SHP77 treated with DMSO at 0.1 percent for 48 hours (cell line): Measurements from ENCODE around the gene CENATAC.
"Not testable (repeated sequence)": the region's sequence is repeated elsewhere in the genome, so short reads cannot be mapped to it uniquely, and the experiment has no call there.

Source experiments
- DNase-seq: peaks from one replicate; lab custom pipeline; 2025; lab: John Stamatoyannopoulos, UW

The CENATAC gene

GRCh38 chr11:118997627-118998387 is at the start of gene CENATAC:
CENATAC (plus strand) TSS chr11:118998138; CDS start chr11:118998198, 60 bp downstream.
- DNase-seq = peak; percentile 73

GRCh38 chr11:118953265-118953664 is 44.7 kb upstream of the CENATAC start:
- no peak for DNase-seq

GRCh38 chr11:118953976-118954375 is 44.0 kb upstream of the CENATAC start:
- not testable (repeated sequence) for DNase-seq

- peak; percentile 27 for DNase-seq
Measured at GRCh38 chr11:118956094-118956846, 41.7 kb upstream of the CENATAC start, which contains the start of gene UPK2. UPK2 (plus strand) TSS chr11:118956298; CDS start chr11:118956351, 53 bp downstream.

GRCh38 chr11:118956847-118957469 is 41.0 kb upstream of the CENATAC start:
- no peak for DNase-seq

- DNase-seq = no peak
Measured at GRCh38 chr11:118957549-118957948, 40.4 kb upstream of the CENATAC start.

GRCh38 chr11:118957968-118958367 is 40.0 kb upstream of the CENATAC start:
- no peak for DNase-seq

- no peak for DNase-seq
Measured at GRCh38 chr11:118958577-118958976, 39.4 kb upstream of the CENATAC start.

GRCh38 chr11:118961189-118961588 is 36.7 kb upstream of the CENATAC start:
- no peak for DNase-seq

- no peak for DNase-seq
Measured at GRCh38 chr11:118961591-118961990, 36.3 kb upstream of the CENATAC start.

- DNase-seq = not testable (repeated sequence)
Measured at GRCh38 chr11:118969508-118969907, 28.4 kb upstream of the CENATAC start.

GRCh38 chr11:118971646-118972045 is 26.3 kb upstream of the CENATAC start, which contains the start of gene FOXR1:
FOXR1 (plus strand) TSS chr11:118971761; CDS start chr11:118971932, 171 bp downstream.
- DNase-seq = no peak

GRCh38 chr11:118973985-118974384 is 24.0 kb upstream of the CENATAC start:
- DNase-seq = no peak

- DNase-seq = no peak
Measured at GRCh38 chr11:118975771-118976709, 21.9 kb upstream of the CENATAC start.

- DNase-seq = no peak
Measured at GRCh38 chr11:118979434-118979833, 18.5 kb upstream of the CENATAC start.

- no peak for DNase-seq
Measured at GRCh38 chr11:118980191-118980881, 17.6 kb upstream of the CENATAC start.

- DNase-seq = not testable (repeated sequence)
Measured at GRCh38 chr11:118984337-118984736, 13.6 kb upstream of the CENATAC start.

GRCh38 chr11:118984825-118985224 is 13.1 kb upstream of the CENATAC start:
- DNase-seq = no peak

- DNase-seq = no peak
Measured at GRCh38 chr11:118988280-118988679, 9.7 kb upstream of the CENATAC start.

GRCh38 chr11:118991486-118992038 is 6.4 kb upstream of the CENATAC start:
- DNase-seq = not testable (repeated sequence)
